GM21529 (cell line): ENCODE data around the gene HSP90AB1.
A peak's percentile ranks its signal among the peaks of the same experiment; 100 is the strongest.

ENCODE experiments used
- ATAC-seq: cut with Tn5 transposase; IDR thresholded peaks from one replicate; pipeline ENCODE4 v1.9.1; 2021; ENCODE audit not compliant: unreplicated experiment

Gene HSP90AB1

GRCh38 chr6:44254191-44255104, 7.5 kb downstream of the HSP90AB1 start:
- no peak for ATAC-seq

- ATAC-seq, result no peak
Measured at GRCh38 chr6:44255105-44255808, 8.4 kb downstream of the HSP90AB1 start.

DNA sequence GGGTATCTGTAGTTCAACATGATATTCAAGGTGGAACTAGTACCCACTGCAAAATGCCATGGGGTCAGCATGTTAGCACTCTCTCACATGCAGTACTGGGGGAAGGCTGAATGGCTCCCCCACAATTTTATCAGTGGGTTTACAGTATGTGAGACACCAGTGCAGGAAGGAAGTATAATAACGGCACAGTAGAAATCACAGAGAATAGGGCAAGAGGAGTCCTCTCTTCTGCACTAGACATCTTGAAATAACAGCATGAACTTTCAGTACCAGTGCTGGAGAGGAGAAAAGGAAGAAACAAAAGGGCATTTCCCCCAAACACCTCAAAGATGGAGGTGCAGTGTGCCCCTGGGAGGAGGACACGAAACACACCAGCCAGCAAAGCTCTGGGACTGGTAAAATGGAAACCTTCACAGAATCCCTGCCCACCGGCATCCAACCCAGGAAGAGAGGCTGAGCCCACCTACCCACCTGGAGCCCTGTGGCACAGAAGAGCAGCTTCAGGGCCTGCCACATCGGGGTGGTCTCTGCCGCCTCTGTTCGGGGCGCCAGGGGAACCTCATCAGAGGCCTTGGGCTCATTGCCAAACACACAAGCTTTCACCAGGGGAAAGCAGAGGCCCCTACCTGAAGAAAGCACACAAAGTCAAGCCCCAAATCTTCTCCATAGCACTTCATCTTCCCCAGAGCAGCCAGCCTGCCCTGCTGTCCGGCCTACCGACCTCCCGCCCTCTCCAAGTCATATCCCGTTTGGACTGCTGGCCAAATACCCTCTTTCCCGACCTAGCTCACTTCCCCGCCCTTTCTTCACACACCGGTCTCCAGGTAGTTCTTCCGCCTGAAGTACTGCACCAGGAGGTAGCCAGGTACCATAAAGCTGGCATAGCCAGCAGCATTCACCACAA, 9.2 kb downstream of the HSP90AB1 start:
- no peak for ATAC-seq

- ATAC-seq, result no peak
Measured at GRCh38 chr6:44256775-44257024, 9.8 kb downstream of the HSP90AB1 start.

GRCh38 chr6:44257025-44257752, 10.3 kb downstream of the HSP90AB1 start, which contains the start of gene SLC35B2:
SLC35B2 (minus strand) TSS chr6:44257528; CDS start chr6:44257410, 118 bp downstream.
- ATAC-seq, result peak; percentile 48

- ATAC-seq, result peak; percentile 26
Measured at GRCh38 chr6:44257753-44258324, 10.9 kb downstream of the HSP90AB1 start.

DNA sequence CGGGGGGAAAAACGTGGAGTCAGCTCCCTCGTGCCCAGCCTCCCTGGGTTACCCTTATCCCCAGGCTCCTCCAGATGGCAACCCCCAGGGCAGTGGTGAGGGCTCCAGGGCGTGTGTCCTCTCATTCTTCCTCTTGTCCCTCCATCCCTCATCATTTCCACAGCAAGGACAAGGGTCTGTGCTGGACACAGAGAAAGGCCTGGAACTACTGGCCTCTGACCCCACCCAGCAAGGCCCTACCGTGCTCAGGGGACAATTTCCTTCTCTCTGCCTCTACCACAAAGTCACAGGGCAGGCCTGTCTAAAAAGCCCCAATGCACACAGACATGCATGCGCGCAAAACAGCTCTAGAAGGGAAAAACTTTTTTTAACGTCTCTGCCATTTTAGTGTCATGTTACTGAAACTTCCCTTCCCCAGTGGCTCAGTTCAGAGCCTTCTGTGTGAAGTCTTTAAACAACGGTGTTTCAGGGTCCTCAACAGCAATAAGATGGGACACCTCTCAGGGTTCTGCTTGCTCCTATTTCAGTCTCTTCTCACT, 11.5 kb downstream of the HSP90AB1 start:
- no peak for ATAC-seq

DNA sequence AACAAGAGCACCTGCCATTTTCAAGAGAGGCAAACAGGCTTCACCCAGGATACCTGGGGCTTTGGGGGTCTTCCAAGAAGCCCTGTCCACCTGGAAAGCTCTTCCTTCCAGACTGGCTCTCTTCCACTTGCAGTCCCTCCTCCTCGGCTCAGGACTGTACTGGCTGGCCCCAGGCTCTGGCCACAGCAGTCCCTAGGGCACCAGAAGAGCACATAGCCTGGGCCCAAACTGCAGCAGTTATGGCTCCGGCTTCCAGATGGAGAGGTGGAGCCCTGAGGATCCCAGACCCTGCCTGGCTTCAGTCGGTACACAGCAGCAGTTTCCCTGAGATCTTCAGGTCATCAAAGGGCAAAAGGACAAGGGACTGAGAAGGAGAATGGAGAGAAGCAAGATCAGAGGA, 12.0 kb downstream of the HSP90AB1 start:
- no peak for ATAC-seq

- no peak for ATAC-seq
Measured at GRCh38 chr6:44260011-44260410, 13.1 kb downstream of the HSP90AB1 start.

GRCh38 chr6:44260451-44261297, 13.8 kb downstream of the HSP90AB1 start:
- ATAC-seq, result no peak

DNA sequence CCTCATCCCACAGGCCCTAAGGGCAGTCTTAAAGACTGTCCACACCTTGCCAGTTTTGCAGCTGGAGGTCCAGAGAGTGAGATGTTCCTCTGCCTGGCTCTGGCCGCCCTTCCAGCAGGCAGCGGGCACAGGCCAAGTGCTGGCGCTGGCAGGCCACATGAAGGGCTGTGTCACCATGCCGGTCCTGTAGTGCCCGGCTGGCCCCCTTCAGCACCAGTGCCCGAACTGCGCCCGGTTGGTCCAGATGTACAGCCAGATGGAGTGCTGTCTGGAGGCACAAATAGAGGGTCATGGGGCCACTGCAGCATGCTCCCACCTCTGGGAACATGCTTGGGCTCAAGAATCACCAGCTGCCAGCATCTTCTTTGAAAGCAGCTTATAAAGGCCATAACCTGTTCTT, 14.7 kb downstream of the HSP90AB1 start:
- ATAC-seq, result no peak

DNA sequence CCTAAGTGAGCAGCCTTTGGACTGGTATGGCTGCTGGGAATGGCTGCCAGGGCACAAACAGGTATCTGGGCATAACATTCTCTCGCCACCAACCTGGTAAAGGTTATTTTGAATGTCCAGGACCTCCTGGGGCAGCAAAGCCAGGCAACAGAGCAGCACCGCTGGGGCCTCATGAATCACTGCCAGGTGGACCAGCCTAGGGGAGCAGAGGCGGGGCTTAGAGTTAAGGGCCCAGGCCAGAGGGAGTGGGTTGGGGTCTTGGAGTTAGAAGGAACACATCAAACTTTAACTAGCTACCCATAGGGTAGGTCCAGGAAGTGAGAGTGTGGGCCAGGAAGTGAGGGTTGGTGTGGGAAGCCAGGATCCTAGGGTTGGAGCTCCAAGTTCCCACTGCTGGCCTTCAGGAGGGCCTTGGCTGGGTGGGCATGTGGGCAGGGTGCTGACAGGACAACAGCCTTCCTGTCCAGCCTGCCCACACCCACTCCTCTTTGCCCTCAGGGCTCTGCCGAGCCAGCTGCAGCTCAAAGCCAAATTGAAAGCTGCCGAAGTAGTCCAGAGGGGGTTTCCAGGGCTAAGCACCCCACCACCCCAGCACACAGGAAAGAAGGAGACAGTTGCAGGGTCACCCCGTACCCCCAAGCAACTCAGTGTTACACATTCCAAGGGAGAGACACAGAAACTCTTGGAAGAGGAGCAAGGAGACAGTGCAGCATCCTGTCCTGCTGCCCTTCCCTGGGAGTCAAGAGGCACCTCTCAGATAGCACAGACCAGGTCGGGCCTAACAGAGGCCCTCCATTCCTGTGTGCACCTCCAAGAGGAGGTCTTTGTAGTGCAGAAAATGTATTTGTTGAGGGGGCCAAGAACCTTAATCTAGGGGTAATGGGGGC, 15.8 kb downstream of the HSP90AB1 start:
- ATAC-seq, result no peak

- no peak for ATAC-seq
Measured at GRCh38 chr6:44263354-44264100, 16.6 kb downstream of the HSP90AB1 start.

- peak; percentile 30 for ATAC-seq
Measured at GRCh38 chr6:44264154-44265006, 17.5 kb downstream of the HSP90AB1 start.

DNA sequence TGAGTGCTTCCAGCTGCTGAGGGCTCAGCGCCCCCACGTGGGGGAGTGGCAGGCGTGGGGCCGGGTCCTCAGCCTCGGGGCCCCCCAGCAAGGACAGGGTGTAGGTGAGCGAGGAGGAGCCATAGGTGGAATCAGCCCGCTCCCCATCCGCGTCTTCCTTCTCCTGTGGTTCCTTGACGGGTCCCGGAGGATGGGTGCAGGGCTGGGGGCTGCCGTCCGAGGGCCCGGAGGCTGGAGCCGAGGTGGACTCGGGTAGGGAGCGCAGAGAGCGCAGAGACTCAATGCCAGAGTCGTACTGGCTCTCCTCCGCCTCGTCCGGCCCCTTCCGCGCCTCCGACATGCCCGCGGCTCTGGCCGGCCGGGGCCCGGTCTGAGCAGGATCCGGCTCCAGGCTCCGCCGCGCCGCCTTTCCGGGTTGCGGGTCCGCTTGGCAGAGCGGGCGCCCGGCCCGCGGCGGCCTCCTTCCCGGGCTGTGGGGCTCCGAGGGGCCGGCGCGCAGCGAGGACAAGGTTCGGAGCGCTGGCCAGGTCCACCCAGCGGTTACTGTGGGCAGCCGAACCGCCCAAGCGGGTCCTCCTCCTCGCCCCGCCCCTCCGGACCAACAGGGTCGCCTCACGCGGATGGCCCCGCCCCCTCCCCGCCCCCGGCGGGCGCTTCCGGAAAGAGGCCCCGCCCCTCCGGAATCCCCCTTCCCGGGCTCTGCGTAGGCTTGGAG, 18.3 kb downstream of the HSP90AB1 start, which contains the start of gene NFKBIE:
Gene NFKBIE (minus strand): TSS at position 545 of the 715 bp plus-strand sequence. CDS start 205 bp downstream, at position 340.
- ATAC-seq, result peak; percentile 33
